Endothelial cell (in vitro differentiated cells): ENCODE data around the gene ANTXR1. TPM values are rescaled to one million over a fixed set of nuclear protein-coding genes. Genes with fewer than 3 reads are reported as not detected.

Source experiments
- DNase-seq: peaks from one replicate; pipeline ENCODE4 v3.0.0; 2021; ENCODE audit warnings: low spot score
- H3K27ac Mint-ChIP-seq: one replicate; pipeline ENCODE4 v1.8.0; 2021; ENCODE audit warnings: mixed read lengths, inconsistent platforms; ENCODE audit not compliant: unreplicated experiment
- H3K27me3 Mint-ChIP-seq: one replicate; pipeline ENCODE4 v1.8.0; 2021; ENCODE audit warnings: mild to moderate bottlenecking, moderate library complexity, mixed read lengths, inconsistent platforms; ENCODE audit not compliant: unreplicated experiment
- H3K36me3 Mint-ChIP-seq: one replicate; pipeline ENCODE4 v1.8.0; 2021; ENCODE audit warnings: mild to moderate bottlenecking, low read depth, mixed read lengths, inconsistent platforms; ENCODE audit not compliant: unreplicated experiment
- H3K4me1 Mint-ChIP-seq: one replicate; pipeline ENCODE4 v1.8.0; 2021; ENCODE audit warnings: mild to moderate bottlenecking, mixed read lengths, inconsistent platforms; ENCODE audit not compliant: unreplicated experiment
- H3K4me3 Mint-ChIP-seq: one replicate; pipeline ENCODE4 v1.8.0; 2021; ENCODE audit warnings: mild to moderate bottlenecking, mixed read lengths, inconsistent platforms; ENCODE audit not compliant: unreplicated experiment
- H3K9me3 Mint-ChIP-seq: one replicate; pipeline ENCODE4 v1.8.0; 2021; ENCODE audit warnings: mixed read lengths, inconsistent platforms; ENCODE audit not compliant: unreplicated experiment
- CTCF ChIP-seq: fragments of 200-600 bp; sonication (generic); IDR thresholded peaks from one replicate; pipeline ENCODE4 v1.5.0; 2021; ENCODE audit warnings: antibody characterized with exemption; ENCODE audit not compliant: unreplicated experiment
- total RNA-seq: library from RNA; stranded (reverse); fragmentation: NEBNext Ultra II Directional; extraction: Animal tissue kit (Norgen Biotek cat#: 25700); gene quantifications from one replicate; pipeline ENCODE4 v1.2.1, GENCODE V29; 2021; ENCODE audit not compliant: unreplicated experiment

ANTXR1 gene
- total RNA-seq, 1 donor from 2014 or later, result 7.5 TPM

GRCh38 chr2:69095305-69095704 is 82.3 kb downstream of the ANTXR1 start:
- no peak overlapping the region for H3K4me3 Mint-ChIP-seq
- peaks cover 6% of the 10 kb centered on the region for H3K4me1 Mint-ChIP-seq
- peaks cover 1% of the 10 kb centered on the region for H3K27me3 Mint-ChIP-seq
- no peak for TF ChIP-seq CTCF
- H3K27ac Mint-ChIP-seq, result no peak overlapping the region
- no peak for DNase-seq
- no peaks in the 10 kb centered on the region for H3K9me3 Mint-ChIP-seq
- peaks cover 8% of the 10 kb centered on the region for H3K36me3 Mint-ChIP-seq

- Mint-ChIP-seq H3K9me3 (no peaks in the 10 kb centered on the region), H3K27me3 (peaks cover 1% of the 10 kb centered on the region), H3K4me3 (no peak overlapping the region), H3K27ac (no peak overlapping the region), H3K36me3 (peaks cover 8% of the 10 kb centered on the region), H3K4me1 (peaks cover 6% of the 10 kb centered on the region)
- no peak for DNase-seq
- TF ChIP-seq CTCF, result no peak
Measured at GRCh38 chr2:69096326-69097095, 83.5 kb downstream of the ANTXR1 start.

GRCh38 chr2:69097148-69097610 is 84.2 kb downstream of the ANTXR1 start:
- peaks cover 8% of the 10 kb centered on the region for H3K36me3 Mint-ChIP-seq
- no peaks in the 10 kb centered on the region for H3K9me3 Mint-ChIP-seq
- no peak overlapping the region for H3K4me3 Mint-ChIP-seq
- peaks cover 8% of the 10 kb centered on the region for H3K4me1 Mint-ChIP-seq
- H3K27me3 Mint-ChIP-seq, result peaks cover 1% of the 10 kb centered on the region
- no peak overlapping the region for H3K27ac Mint-ChIP-seq
- DNase-seq, result no peak
- no peak for TF ChIP-seq CTCF

- Mint-ChIP-seq H3K36me3 (peaks cover 8% of the 10 kb centered on the region), H3K27me3 (peaks cover 1% of the 10 kb centered on the region), H3K4me3 (no peak overlapping the region), H3K4me1 (peaks cover 8% of the 10 kb centered on the region), H3K27ac (no peak overlapping the region), H3K9me3 (no peaks in the 10 kb centered on the region)
- TF ChIP-seq CTCF, result no peak
- no peak for DNase-seq
Measured at GRCh38 chr2:69097891-69098655, 85.1 kb downstream of the ANTXR1 start.

- no peak for TF ChIP-seq CTCF
- no peaks in the 10 kb centered on the region for H3K9me3 Mint-ChIP-seq
- H3K36me3 Mint-ChIP-seq, result peaks cover 8% of the 10 kb centered on the region
- H3K27me3 Mint-ChIP-seq, result peaks cover 1% of the 10 kb centered on the region
- no peak for DNase-seq
- peaks cover 8% of the 10 kb centered on the region for H3K4me1 Mint-ChIP-seq
- H3K27ac Mint-ChIP-seq, result no peak overlapping the region
- no peak overlapping the region for H3K4me3 Mint-ChIP-seq
Measured at GRCh38 chr2:69099541-69099940, 86.6 kb downstream of the ANTXR1 start.
